Rectal smooth muscle tissue (tissue), 1 donor: Measurements from ENCODE around the gene TMEM163.
A peak's percentile ranks its signal among the peaks of the same experiment; 100 is the strongest.
"Not testable (repeated sequence)": the region's sequence is repeated elsewhere in the genome, so short reads cannot be mapped to it uniquely, and the experiment has no call there.

ENCODE experiments used
- H3K27ac ChIP-seq: one replicate; pipeline ENCODE4 v1.7.0; 2013; ENCODE audit warnings: low read depth, low read length, inconsistent platforms
- H3K27me3 ChIP-seq: one replicate; pipeline ENCODE4 v1.7.0; 2013; ENCODE audit warnings: low read length; ENCODE audit not compliant: control insufficient read depth, insufficient read depth
- H3K36me3 ChIP-seq: one replicate; pipeline ENCODE4 v1.7.0; 2013; ENCODE audit warnings: low read length; ENCODE audit not compliant: control insufficient read depth, insufficient read depth
- H3K4me1 ChIP-seq: one replicate; pipeline ENCODE4 v1.7.0; 2013; ENCODE audit warnings: low read length; ENCODE audit not compliant: control insufficient read depth, insufficient read depth
- H3K4me3 ChIP-seq: one replicate; pipeline ENCODE4 v1.7.0; 2013; ENCODE audit warnings: low read length
- H3K9ac ChIP-seq: one replicate; pipeline ENCODE4 v1.7.0; 2013; ENCODE audit warnings: low read length

TMEM163 gene

GRCh38 chr2:134718817-134719814 lies at the start of gene TMEM163:
TSS of gene TMEM163 (minus strand) at chr2:134719000.
- Histone ChIP-seq H3K27me3 (peaks cover 27% of the 10 kb centered on the region), H3K9ac (no peak within 1 kb of the TSS)

GRCh38 chr2:134766583-134766982 lies 47.8 kb upstream of the TMEM163 start:
- no peak overlapping the region for H3K27ac ChIP-seq

More at GRCh38 chr2:134718817-134719814, at the start of gene TMEM163:
- Histone ChIP-seq H3K27ac (no peak within 1 kb of the TSS), H3K36me3 (no peaks in the 10 kb centered on the region), H3K4me3 (peak within 1 kb of the TSS; percentile 42), H3K4me1 (no peaks in the 10 kb centered on the region)

GRCh38 chr2:134765987-134766386 lies 47.2 kb upstream of the TMEM163 start:
- no peak overlapping the region for H3K9ac ChIP-seq
- H3K4me1 ChIP-seq = no peaks in the 10 kb centered on the region
- H3K27me3 ChIP-seq = no peaks in the 10 kb centered on the region
- H3K4me3 ChIP-seq = no peak overlapping the region
- no peaks in the 10 kb centered on the region for H3K36me3 ChIP-seq
- H3K27ac ChIP-seq = no peak overlapping the region

More at GRCh38 chr2:134766583-134766982, 47.8 kb upstream of the TMEM163 start:
- no peak overlapping the region for H3K9ac ChIP-seq
- H3K4me1 ChIP-seq = no peaks in the 10 kb centered on the region
- H3K36me3 ChIP-seq = no peaks in the 10 kb centered on the region
- H3K4me3 ChIP-seq = no peak overlapping the region
- no peaks in the 10 kb centered on the region for H3K27me3 ChIP-seq

GRCh38 chr2:134764164-134764563 lies 45.4 kb upstream of the TMEM163 start:
- H3K9ac ChIP-seq = no peak overlapping the region
- no peaks in the 10 kb centered on the region for H3K36me3 ChIP-seq
- no peaks in the 10 kb centered on the region for H3K27me3 ChIP-seq
- no peaks in the 10 kb centered on the region for H3K4me1 ChIP-seq
- no peak overlapping the region for H3K4me3 ChIP-seq
- no peak overlapping the region for H3K27ac ChIP-seq

- H3K4me1 ChIP-seq = no peaks in the 10 kb centered on the region
- H3K27me3 ChIP-seq = no peaks in the 10 kb centered on the region
- no peak overlapping the region for H3K27ac ChIP-seq
- no peak overlapping the region for H3K9ac ChIP-seq
- no peaks in the 10 kb centered on the region for H3K36me3 ChIP-seq
- no peak overlapping the region for H3K4me3 ChIP-seq
Observed at GRCh38 chr2:134763164-134763710, 44.4 kb upstream of the TMEM163 start.

GRCh38 chr2:134762508-134762907 lies 43.7 kb upstream of the TMEM163 start:
- no peak overlapping the region for H3K4me3 ChIP-seq
- no peaks in the 10 kb centered on the region for H3K36me3 ChIP-seq
- H3K4me1 ChIP-seq = no peaks in the 10 kb centered on the region
- H3K27me3 ChIP-seq = no peaks in the 10 kb centered on the region
- no peak overlapping the region for H3K9ac ChIP-seq
- H3K27ac ChIP-seq = no peak overlapping the region

GRCh38 chr2:134760385-134760784 lies 41.6 kb upstream of the TMEM163 start:
- H3K27me3 ChIP-seq = no peaks in the 10 kb centered on the region
- H3K4me3 ChIP-seq = no peak overlapping the region
- H3K9ac ChIP-seq = no peak overlapping the region
- H3K4me1 ChIP-seq = no peaks in the 10 kb centered on the region
- no peaks in the 10 kb centered on the region for H3K36me3 ChIP-seq
- H3K27ac ChIP-seq = no peak overlapping the region

GRCh38 chr2:134758633-134759032 lies 39.8 kb upstream of the TMEM163 start:
- Histone ChIP-seq H3K4me1 (no peaks in the 10 kb centered on the region), H3K9ac (no peak overlapping the region), H3K4me3 (no peak overlapping the region), H3K27me3 (no peaks in the 10 kb centered on the region), H3K36me3 (no peaks in the 10 kb centered on the region), H3K27ac (no peak overlapping the region)

GRCh38 chr2:134751981-134752380 lies 33.2 kb upstream of the TMEM163 start:
- H3K27me3 ChIP-seq, H3K9ac ChIP-seq, H3K4me1 ChIP-seq, H3K27ac ChIP-seq, H3K4me3 ChIP-seq, H3K36me3 ChIP-seq: not testable (repeated sequence)

GRCh38 chr2:134745546-134745945 lies 26.7 kb upstream of the TMEM163 start:
- Histone ChIP-seq H3K27me3 (no peaks in the 10 kb centered on the region), H3K27ac (no peak overlapping the region), H3K9ac (no peak overlapping the region), H3K4me3 (no peak overlapping the region), H3K36me3 (no peaks in the 10 kb centered on the region), H3K4me1 (no peaks in the 10 kb centered on the region)

- no peak overlapping the region for H3K27ac ChIP-seq
- H3K27me3 ChIP-seq = no peaks in the 10 kb centered on the region
- H3K4me1 ChIP-seq = no peaks in the 10 kb centered on the region
- no peak overlapping the region for H3K4me3 ChIP-seq
- H3K9ac ChIP-seq = no peak overlapping the region
- no peaks in the 10 kb centered on the region for H3K36me3 ChIP-seq
Observed at GRCh38 chr2:134745023-134745422, 26.2 kb upstream of the TMEM163 start.

- Histone ChIP-seq H3K4me1 (no peaks in the 10 kb centered on the region), H3K27me3 (no peaks in the 10 kb centered on the region), H3K9ac (no peak overlapping the region), H3K4me3 (no peak overlapping the region), H3K36me3 (no peaks in the 10 kb centered on the region), H3K27ac (no peak overlapping the region)
Observed at GRCh38 chr2:134739879-134740301, 21.1 kb upstream of the TMEM163 start.
